SIG-M5 treated with dmso at 0.1 percent for 504 hours (cell line): ENCODE data around the gene STX10.
"Not testable (repeated sequence)": the region's sequence is repeated elsewhere in the genome, so short reads cannot be mapped to it uniquely, and the experiment has no call there.

Source experiments
- DNase-seq: peaks from one replicate; lab custom pipeline; 2025; ENCODE audit not compliant: unreplicated experiment; lab: John Stamatoyannopoulos, UW

The STX10 gene, protein sequence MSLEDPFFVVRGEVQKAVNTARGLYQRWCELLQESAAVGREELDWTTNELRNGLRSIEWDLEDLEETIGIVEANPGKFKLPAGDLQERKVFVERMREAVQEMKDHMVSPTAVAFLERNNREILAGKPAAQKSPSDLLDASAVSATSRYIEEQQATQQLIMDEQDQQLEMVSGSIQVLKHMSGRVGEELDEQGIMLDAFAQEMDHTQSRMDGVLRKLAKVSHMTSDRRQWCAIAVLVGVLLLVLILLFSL

GRCh38 chr19:13150187-13150930, at the start of gene STX10, which contains the start of gene IER2:
Gene STX10 (minus strand): TSS chr19:13150375. CDS start chr19:13150173, 202 bp downstream.
Gene IER2 (plus strand): TSS chr19:13150411. CDS start chr19:13153187, 2,776 bp downstream.
- DNase-seq = peak; percentile 94

DNA sequence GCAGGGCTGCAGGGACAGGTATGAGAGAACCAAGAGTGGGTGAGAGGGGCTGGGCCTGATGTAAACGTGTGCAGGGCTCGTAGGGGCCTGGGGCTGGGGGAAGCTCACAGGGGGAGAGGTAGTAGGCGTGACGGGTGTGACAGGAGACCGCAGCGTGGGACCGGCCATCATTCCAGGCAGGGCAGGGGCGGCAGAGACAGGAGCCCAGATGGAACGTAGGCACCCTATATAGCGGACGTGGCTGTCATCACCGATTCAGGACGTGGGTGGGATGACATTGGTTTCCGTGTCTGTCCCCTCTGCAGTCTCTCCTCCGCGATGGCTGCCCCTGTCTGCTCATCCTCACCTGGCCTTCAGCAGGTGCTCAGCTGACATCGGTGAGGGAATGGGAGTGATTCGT, 48.5 kb upstream of the STX10 start:
- DNase-seq = no peak

GRCh38 chr19:13195678-13196077, 45.5 kb upstream of the STX10 start:
- DNase-seq = no peak

- no peak for DNase-seq
Measured at GRCh38 chr19:13190781-13191540, 40.8 kb upstream of the STX10 start.

- DNase-seq = no peak
Measured at GRCh38 chr19:13189600-13189999, 39.4 kb upstream of the STX10 start.

DNA sequence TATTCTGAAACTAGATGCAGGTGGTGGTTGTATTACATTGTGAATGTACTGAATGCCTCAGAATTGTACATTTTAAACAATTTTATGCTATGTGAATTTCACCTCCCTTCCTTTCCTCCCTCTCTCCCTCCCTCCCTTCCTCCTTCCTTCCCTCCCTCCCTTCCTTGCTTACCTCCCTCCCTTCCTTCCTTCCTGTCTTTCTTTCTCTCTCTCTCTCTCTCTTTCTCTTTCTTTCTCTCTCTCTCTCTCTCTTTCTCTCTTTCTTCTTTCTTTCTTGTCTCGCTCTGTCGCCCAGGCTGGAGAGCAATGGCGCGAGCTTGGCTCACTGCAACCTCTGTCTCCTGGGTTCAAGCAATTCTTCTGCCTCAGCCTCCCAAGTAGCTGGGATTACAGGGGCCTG, 37.2 kb upstream of the STX10 start:
- no peak for DNase-seq

DNA sequence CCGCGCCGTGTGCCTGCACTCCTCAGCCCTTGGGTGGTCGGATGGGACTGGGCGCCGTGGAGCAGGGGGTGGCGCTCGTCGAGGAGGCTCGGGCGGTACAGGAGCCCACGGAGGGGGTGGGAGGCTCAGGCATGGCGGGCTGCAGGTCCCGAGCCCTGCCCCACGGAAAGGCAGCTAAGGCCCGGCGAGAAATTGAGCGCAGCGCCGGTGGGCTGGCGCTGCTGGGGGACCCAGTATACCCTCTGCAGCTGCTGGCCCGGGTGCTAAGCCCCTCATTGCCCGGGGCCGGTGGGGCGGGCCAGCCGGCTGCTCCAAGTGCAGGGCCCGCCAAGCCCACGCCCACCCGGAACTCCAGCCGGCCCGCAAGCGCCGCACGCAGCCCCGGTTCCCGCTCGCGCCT, 36.5 kb upstream of the STX10 start:
- not testable (repeated sequence) for DNase-seq

- DNase-seq = not testable (repeated sequence)
Measured at GRCh38 chr19:13185763-13186657, 35.8 kb upstream of the STX10 start.

DNA sequence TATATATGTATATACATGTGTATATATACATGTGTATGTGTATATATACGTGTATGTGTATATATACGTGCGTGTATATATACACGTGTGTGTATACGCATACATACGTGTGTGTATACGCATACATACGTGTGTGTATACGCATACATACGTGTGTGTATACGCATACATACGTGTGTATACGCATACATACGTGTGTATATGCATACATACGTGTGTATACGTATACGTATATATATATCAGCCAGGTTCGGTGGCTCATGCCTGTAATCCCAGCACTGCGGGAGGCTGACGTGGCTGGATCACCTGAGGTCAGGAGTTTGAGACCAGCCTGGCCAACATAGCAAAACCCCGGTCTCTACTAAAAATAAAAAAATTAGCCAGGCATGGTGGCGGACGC, 34.8 kb upstream of the STX10 start:
- not testable (repeated sequence) for DNase-seq

DNA sequence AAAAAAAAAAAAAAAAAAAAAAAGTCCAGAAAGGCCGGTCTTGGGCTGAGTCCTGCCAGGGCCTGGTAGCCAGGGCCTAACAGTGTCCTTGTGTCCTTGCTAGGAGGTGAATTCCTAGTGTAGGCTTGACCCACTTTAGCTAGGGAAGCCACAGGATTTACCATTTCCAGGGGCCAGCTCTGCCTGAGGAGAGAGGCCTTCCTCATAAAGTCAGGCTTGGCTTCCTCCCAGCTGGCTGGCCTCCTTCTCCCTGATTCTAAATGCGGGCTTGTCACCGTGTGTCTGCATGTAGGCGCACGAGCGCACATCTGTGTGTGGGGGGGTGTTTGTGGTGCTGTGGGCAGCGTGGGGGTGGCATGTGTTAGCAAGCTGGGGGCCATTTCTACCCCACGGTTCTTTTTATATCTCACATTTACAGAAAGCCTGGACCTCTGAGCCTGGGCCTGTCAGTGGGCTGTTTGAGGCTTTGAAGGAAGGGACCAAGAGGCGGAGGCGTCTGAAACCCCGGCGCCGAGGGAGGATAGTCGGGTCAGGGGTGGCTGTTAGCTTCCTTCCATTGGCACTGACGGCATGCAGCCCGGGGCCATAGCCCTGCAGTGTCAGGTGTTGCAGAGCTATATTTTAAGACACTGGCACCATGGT, 31.7 kb upstream of the STX10 start:
- no peak for DNase-seq

GRCh38 chr19:13178291-13178690, 28.1 kb upstream of the STX10 start:
- not testable (repeated sequence) for DNase-seq

DNA sequence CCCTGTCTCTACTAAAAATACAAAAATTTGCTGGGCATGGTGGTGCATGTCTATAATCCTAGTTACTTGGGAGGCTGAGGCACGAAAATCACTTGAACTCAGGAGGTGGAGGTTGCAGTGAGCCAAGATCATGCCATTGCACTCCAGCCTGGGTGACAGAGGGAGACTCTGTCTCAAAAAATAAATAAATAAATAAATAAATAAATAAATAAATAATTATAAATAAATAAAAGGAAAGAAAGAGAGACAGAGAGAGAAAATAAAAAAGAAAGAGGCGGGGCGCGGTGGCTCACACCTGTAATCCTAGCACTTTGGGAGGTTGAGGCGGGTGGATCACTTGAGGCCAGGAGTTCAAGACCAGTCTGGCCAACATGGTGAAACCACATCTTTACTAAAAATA, 27.4 kb upstream of the STX10 start:
- not testable (repeated sequence) for DNase-seq

DNA sequence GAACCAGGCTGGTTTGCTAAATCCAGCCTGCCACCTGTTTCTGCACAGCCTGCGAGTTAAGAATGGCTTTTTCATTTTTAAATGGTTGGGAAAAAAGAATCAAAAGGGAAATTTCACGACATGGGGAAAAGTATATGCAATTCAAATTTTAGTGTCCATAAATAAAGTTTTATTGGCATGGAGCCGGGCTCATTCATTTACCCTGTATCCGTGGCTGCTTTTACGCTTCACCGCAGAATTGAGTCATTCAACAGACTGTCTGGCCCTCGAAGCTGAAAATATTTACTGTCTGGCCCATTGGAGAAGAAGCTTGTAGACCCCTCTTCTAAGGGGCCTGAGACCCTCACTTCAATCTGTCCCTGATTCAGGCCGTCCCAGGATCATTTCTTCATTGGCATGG, 26.2 kb upstream of the STX10 start:
- DNase-seq = no peak

GRCh38 chr19:13173139-13173737, 23.1 kb upstream of the STX10 start:
- DNase-seq = no peak

- DNase-seq = peak; percentile 32
Measured at GRCh38 chr19:13172346-13173138, 22.4 kb upstream of the STX10 start.

DNA sequence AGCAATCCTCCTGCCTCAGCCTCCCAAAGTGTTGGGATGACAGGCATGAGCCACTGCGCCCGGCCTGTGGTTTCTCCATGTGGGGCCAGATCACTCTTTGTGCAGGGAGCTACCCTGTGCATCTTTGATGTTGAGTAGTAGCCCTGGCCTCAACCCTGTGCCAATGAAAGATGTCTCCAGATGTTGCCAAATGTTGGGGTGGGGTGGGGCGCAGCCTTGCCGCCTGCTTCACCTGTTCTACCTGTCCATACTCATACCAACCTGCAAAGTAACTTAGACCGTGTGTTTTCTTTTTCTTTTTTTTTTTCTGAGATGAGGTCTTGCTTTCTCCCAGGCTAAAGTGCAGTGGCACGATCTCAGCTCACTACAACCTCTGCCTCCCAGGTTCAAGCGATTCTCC, 21.0 kb upstream of the STX10 start:
- no peak for DNase-seq

DNA sequence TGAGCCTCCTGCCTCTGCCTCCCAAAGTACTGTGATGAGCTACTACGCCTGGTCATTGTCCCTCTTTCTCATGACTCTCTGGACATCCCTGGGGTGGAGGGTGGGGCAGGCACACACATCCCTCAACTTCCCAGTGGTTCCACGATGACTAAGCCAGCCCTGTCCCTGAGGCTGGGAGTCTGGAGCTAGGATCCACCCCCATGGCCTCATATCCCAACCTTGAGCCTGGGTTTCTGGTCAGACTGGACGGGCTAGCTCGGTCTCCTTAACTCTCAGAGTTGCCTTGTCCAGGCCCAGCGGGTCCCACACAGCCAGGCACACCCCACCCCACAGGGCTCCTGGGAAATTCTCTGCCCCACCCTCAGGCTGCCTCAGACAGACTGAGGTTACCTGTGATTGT, 19.6 kb upstream of the STX10 start:
- DNase-seq = peak; percentile 51

DNA sequence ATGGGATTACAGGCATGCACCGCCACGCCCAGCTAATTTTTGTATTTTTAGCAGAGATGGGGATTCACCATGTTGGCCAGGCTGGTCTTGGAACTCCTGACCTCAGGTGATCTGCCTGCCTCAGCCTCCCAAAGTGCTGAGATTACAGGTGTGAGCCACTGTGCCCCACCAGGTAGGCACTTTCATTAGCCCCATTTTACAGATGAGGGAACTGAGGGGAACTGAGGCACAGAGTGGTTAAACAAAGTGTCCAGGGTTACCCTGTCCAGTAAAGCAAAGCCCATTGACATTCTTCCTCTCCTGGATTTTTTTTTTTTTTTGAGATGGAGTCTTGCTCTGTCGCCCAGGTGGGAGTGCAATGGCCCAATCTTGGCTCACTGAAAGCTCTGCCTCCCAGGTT, 16.0 kb upstream of the STX10 start:
- DNase-seq = not testable (repeated sequence)
